Sigmoid colon (tissue), 4 donors: ENCODE results near the gene NPAS1.

Experiments used
- POLR2AphosphoS5 ChIP-seq, 4 donors: sonication (generic); formaldehyde crosslinking; IDR thresholded peaks; one replicate each; pipeline ENCODE4 v1.6.1; 2017; ENCODE audit warnings: antibody characterized with exemption in 4 of 4
- TF ChIP-seq, protein P1 (sequence below), 4 experiments: fragments of 450-650 bp in 3 of 4; fragments of 200-600 bp in 1 of 4; IDR thresholded peaks; one replicate each; pipeline ENCODE4 v1.5.1; 2016 to 2019; ENCODE audit warnings: antibody characterized with exemption in 4 of 4, mild to moderate bottlenecking in 3 of 4, moderate library complexity in 2 of 4

DNA sequence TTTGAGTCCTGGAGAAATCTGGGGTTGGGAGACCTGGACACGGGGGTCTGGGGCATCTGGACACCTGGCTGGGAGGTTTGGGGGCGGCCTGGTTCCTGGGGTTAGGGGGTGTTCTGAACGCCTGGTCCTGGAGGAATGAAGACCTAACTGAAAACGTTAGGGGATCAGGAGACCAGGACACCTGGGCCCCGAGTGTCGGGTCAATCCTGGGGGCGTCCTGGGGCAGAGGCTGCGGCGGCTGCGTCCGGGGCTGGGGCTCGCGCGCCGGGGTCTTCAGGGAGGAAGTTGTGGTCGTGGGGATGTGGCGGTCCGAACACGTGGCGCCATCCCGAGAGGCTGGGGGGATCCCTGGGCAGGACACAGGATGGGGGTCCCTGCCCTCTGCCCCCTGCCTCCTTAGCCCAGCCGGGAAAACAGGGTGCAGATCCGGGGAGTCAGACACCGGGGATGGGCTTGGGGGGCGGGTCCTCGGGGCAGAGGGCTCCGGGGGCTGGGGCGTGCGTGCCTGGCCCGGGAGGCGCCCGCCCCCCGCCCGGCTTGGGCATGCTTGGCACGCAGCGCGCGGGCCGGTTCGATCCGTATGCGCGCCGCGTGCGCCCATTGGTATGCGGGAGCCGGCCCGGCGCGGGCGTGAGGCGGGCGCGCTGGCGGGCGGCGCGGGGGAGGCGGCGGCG is 632 bp downstream of the NPAS1 start:
- TF ChIP-seq, protein P1, sequence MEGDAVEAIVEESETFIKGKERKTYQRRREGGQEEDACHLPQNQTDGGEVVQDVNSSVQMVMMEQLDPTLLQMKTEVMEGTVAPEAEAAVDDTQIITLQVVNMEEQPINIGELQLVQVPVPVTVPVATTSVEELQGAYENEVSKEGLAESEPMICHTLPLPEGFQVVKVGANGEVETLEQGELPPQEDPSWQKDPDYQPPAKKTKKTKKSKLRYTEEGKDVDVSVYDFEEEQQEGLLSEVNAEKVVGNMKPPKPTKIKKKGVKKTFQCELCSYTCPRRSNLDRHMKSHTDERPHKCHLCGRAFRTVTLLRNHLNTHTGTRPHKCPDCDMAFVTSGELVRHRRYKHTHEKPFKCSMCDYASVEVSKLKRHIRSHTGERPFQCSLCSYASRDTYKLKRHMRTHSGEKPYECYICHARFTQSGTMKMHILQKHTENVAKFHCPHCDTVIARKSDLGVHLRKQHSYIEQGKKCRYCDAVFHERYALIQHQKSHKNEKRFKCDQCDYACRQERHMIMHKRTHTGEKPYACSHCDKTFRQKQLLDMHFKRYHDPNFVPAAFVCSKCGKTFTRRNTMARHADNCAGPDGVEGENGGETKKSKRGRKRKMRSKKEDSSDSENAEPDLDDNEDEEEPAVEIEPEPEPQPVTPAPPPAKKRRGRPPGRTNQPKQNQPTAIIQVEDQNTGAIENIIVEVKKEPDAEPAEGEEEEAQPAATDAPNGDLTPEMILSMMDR (IDR thresholded peaks at IDR 0.05) = no peak
- no peak for TF ChIP-seq POLR2AphosphoS5 (IDR thresholded peaks at IDR 0.05)
